GM21423 (cell line): ENCODE measurements around the gene RAB20.

ENCODE experiments used
- ATAC-seq: cut with Tn5 transposase; IDR thresholded peaks from one replicate; pipeline ENCODE4 v1.9.1; 2021; ENCODE audit warnings: mild to moderate bottlenecking, moderate library complexity; ENCODE audit not compliant: unreplicated experiment

Gene RAB20

GRCh38 chr13:110474713-110475112 lies 86.8 kb downstream of the RAB20 start:
- ATAC-seq: no peak
